ENCODE results near the gene TMEM163. TPM values are rescaled to one million over a fixed set of nuclear protein-coding genes. Genes with fewer than 3 reads are reported as not detected.
"Not testable (repeated sequence)": the region's sequence is repeated elsewhere in the genome, so short reads cannot be mapped to it uniquely, and the experiment has no call there.

The TMEM163 gene
- total RNA-seq, 4 donors from 2014 or later, result 0.34 to 1.2 TPM; not detected in 2

DNA sequence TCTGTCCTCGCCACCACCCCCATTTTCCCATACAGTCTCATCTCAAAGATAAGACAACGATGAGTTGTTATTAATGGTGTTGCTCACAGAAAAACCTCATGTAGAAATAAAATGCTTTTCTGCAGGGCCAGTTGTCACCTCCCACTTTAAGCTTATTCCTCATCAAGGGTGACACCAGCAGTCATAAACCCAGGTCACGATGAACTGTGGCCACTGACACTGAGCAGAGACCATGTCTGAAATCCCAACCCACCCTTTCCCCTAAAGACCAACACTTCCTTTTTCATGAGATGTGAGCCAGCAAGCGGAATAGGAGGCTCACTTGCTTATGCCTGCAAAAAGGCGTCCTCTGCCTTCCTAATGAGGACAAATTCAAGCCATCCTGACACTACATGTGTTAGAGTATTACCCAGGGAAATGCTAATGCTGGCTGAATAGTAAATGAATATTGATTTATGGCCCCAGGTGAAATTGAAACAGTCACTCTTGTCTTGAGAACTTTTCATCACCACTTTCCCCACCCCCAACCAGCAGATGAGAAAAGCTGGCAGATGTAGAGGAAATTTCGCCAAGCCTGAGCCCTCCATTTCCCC, 236.6 kb downstream of the TMEM163 start:
- no peaks in the 10 kb centered on the region for H3K27me3 ChIP-seq
- no peaks in the 10 kb centered on the region for H3K36me3 ChIP-seq
- no peak for DNase-seq
- TF ChIP-seq POLR2A (IDR thresholded peaks at IDR 0.05), result no peak
- TF ChIP-seq, protein P1, sequence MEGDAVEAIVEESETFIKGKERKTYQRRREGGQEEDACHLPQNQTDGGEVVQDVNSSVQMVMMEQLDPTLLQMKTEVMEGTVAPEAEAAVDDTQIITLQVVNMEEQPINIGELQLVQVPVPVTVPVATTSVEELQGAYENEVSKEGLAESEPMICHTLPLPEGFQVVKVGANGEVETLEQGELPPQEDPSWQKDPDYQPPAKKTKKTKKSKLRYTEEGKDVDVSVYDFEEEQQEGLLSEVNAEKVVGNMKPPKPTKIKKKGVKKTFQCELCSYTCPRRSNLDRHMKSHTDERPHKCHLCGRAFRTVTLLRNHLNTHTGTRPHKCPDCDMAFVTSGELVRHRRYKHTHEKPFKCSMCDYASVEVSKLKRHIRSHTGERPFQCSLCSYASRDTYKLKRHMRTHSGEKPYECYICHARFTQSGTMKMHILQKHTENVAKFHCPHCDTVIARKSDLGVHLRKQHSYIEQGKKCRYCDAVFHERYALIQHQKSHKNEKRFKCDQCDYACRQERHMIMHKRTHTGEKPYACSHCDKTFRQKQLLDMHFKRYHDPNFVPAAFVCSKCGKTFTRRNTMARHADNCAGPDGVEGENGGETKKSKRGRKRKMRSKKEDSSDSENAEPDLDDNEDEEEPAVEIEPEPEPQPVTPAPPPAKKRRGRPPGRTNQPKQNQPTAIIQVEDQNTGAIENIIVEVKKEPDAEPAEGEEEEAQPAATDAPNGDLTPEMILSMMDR (IDR thresholded peaks at IDR 0.05), result no peak
- H3K4me3 ChIP-seq, result no peak overlapping the region
- intact Hi-C loops (cut with DNase I; ENCODE audit: low total_unique reads), result no loop called here
- H3K4me1 ChIP-seq, result no peaks in the 10 kb centered on the region
- H3K27ac ChIP-seq, result no peak overlapping the region
- H3K9me3 ChIP-seq, result no peaks in the 10 kb centered on the region

DNA sequence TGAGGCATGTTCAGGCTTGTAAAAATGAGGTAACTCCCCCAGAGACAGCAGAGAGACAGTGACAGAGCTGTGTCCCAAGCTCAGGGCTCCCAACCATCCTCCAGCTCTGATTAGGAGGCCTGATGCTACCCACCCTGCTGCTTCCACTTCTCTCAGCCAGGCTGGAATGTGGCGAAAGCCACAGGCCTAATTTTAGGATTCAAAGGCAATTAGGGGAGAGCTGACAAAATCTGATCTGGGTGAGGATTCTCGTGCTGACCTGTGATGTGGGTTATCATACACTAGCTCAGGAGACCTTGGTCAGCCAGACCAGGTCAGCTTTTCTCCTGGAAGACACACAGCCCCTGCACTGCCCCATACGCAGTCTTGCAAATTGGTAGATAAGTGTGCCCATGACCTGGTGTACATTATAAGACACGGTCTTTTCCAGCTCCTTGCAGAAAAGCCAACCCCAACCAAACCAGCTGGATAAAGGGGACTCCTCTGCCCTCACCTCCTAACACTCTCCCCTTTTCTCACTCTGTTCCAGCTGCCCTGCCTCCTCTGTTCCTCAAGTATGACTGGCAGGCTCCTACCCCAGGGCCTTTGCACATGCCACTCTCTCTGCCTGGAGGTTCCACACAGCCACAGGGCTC, 239.0 kb downstream of the TMEM163 start:
- Histone ChIP-seq H3K27ac (no peak overlapping the region), H3K27me3 (no peaks in the 10 kb centered on the region), H3K4me1 (no peaks in the 10 kb centered on the region), H3K4me3 (no peak overlapping the region), H3K36me3 (no peaks in the 10 kb centered on the region), H3K9me3 (no peaks in the 10 kb centered on the region)
- no peak for DNase-seq
- intact Hi-C loops (cut with DNase I; ENCODE audit: low total_unique reads), result no loop called here
- TF ChIP-seq, protein P1 (IDR thresholded peaks at IDR 0.05), result no peak
- TF ChIP-seq POLR2A (IDR thresholded peaks at IDR 0.05), result no peak

DNA sequence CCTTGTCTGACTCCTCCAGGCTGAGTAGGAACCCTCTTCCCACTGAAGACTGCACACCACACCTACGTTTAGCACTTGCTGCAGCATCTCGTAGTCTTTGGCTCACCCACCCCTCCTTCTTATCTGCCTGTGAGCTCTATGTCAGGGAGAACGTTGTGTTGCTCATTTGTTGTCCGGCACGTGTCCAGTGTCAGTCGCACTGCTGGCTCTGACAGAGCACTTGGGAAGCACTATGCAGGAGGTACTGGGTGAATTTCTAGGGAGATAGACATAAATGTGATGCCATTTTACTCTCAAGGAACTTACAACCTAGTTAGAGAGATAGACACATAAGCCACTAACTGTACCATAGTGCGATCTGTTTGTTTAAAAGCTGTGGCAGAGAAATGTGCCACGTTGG, 241.8 kb downstream of the TMEM163 start:
- intact Hi-C loops (cut with DNase I; ENCODE audit: low total_unique reads); H3K4me1 ChIP-seq; H3K27me3 ChIP-seq; H3K4me3 ChIP-seq; H3K27ac ChIP-seq; H3K36me3 ChIP-seq; H3K9me3 ChIP-seq; DNase-seq: not testable (repeated sequence)

DNA sequence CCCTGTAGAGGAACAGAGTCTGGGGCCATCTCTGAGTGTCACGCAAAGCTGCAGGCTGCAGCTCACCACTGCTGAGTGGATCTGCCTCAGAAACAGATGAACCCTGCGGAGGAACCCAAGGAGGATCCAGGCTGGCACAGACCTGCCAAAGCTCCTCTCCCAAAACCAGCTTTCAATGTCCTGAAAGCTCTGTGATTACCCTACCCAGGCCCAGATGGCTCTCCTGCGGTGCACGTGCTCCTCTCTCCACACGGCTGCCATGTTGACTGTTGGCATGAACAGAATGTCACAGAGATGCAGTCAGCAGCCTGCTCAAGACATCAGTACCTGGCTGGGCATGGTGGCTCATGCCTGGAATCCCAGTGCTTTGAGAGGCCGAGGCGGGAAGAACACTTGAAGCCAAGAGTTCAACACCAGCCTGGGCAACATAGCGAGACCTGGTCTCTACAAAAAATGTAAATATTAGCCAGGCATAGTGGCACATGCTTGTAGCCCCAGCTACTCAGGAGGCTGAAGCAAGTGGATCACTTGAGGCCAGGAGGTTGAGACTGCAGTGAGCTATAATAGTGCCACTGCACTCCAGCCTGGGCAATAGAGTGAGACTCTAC, 248.1 kb downstream of the TMEM163 start:
- no peak for TF ChIP-seq POLR2A (IDR thresholded peaks at IDR 0.05)
- TF ChIP-seq, protein P1 (IDR thresholded peaks at IDR 0.05), result no peak
- H3K27ac ChIP-seq, result no peak overlapping the region
- intact Hi-C loops (cut with DNase I; ENCODE audit: low total_unique reads), result no loop called here

DNA sequence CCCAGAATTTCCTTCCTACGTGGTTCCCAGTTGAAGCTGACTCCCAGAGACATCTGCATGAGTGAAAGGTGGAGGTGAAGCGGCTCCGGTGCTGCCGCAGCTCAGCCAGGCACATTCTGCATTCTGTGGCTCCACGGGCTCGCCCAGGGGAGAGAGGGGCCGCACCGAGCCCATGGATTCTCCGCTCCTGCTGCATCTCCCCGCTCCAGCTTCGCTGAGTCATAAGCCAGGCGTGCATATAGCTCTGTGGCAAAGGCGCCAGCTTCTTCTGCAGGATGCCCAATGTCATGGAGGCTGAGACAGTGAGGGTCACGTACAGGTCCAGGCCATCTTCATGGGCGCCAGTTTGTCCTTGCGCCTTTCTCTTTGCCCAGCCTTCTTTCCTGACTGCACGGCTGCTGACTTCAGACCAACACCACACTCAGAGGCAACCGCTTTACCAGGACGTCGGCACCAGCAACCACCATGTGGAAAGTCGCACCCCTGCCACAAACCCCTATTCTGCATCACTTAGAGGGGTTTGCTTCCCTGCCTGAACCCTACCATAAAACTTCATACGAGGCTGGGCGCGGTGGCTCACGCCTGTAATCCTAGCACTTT, 249.2 kb downstream of the TMEM163 start:
- TF ChIP-seq, protein P1 (IDR thresholded peaks at IDR 0.05), result no peak
- no peak for TF ChIP-seq POLR2A (IDR thresholded peaks at IDR 0.05)
- Histone ChIP-seq H3K27ac (no peak overlapping the region), H3K36me3 (no peaks in the 10 kb centered on the region), H3K27me3 (no peaks in the 10 kb centered on the region), H3K4me1 (no peaks in the 10 kb centered on the region), H3K4me3 (no peak overlapping the region), H3K9me3 (no peaks in the 10 kb centered on the region)
- no peak for DNase-seq
- intact Hi-C loops (cut with DNase I; ENCODE audit: low total_unique reads), result no loop called here

More for the DNA sequence above, 248.1 kb downstream of the TMEM163 start:
- Histone ChIP-seq H3K4me3 (no peak overlapping the region), H3K27me3 (no peaks in the 10 kb centered on the region), H3K36me3 (no peaks in the 10 kb centered on the region), H3K4me1 (no peaks in the 10 kb centered on the region), H3K9me3 (no peaks in the 10 kb centered on the region)
- no peak for DNase-seq

Data from uterus (tissue), 4 donors.